Measurements from ENCODE around the gene CFAP46.
A peak's percentile ranks its signal among the peaks of the same experiment; 100 is the strongest.
"Not testable (repeated sequence)": the region's sequence is repeated elsewhere in the genome, so short reads cannot be mapped to it uniquely, and the experiment has no call there.

The CFAP46 gene

GRCh38 chr10:132904814-132905649 is 37.3 kb downstream of the CFAP46 start:
- H4K91ac ChIP-seq (ENCODE audit: low read depth, low read length, poor library complexity) = no peak overlapping the region
- no peak overlapping the region for H2BK15ac ChIP-seq (ENCODE audit: low read length)
- no peak overlapping the region for H3K23ac ChIP-seq (ENCODE audit: low read depth, low read length, poor library complexity)
- H3K4me3 ChIP-seq (ENCODE audit: low read length in 2 of 2) = no peak overlapping the region
- no peak overlapping the region for H2BK5ac ChIP-seq (ENCODE audit: low read length)
- no peak for DNase-seq (ENCODE audit: low spot score)
- peaks cover 0 to 11% (median 0%) of the 10 kb centered on the region in 3 experiments for H3K27me3 ChIP-seq (ENCODE audit: control insufficient read depth in 3 of 3, insufficient read depth in 3 of 3, low read depth in 1 of 3, low read length in 3 of 3)
- no peak overlapping the region for H2AFZ ChIP-seq (ENCODE audit: low read length)
- H3K9ac ChIP-seq (ENCODE audit: low read depth, low read length, poor library complexity) = no peak overlapping the region
- H3K27ac ChIP-seq (replicated peaks; ENCODE audit: low read length) = no peak overlapping the region
- H3K4me2 ChIP-seq (ENCODE audit: insufficient read depth, low read length, poor library complexity, severe bottlenecking) = no peak overlapping the region
- H3K36me3 ChIP-seq (replicated peaks in 1 of 2; ENCODE audit: control insufficient read depth in 2 of 2, insufficient read depth in 2 of 2, low read length in 2 of 2) = no peaks in the 10 kb centered on the region
- H3K18ac ChIP-seq (ENCODE audit: low read length) = no peak overlapping the region
- H2AK5ac ChIP-seq (ENCODE audit: low read depth, low read length) = no peak overlapping the region
- no peaks in the 10 kb centered on the region for H3K4me1 ChIP-seq (ENCODE audit: control insufficient read depth in 2 of 2, insufficient read depth in 1 of 2, low read depth in 1 of 2, low read length in 2 of 2)
- no peak overlapping the region for H2BK120ac ChIP-seq (ENCODE audit: low read depth, low read length)
- peaks cover 1% of the 10 kb centered on the region for H3K79me1 ChIP-seq (ENCODE audit: low read depth, low read length)
- H3K9me3 ChIP-seq (replicated peaks in 1 of 2; ENCODE audit: control insufficient read depth in 2 of 2, insufficient read depth in 1 of 2, low read depth in 1 of 2, low read length in 2 of 2) = peaks cover 3 to 4% of the 10 kb centered on the region in 2 donors
- H3K4ac ChIP-seq (ENCODE audit: low read length) = no peak overlapping the region
- no peak overlapping the region for H4K8ac ChIP-seq (ENCODE audit: low read depth, low read length)
- no CpG with 5 or more reads among the region's 21 CpGs for WGBS, 2 donors (ENCODE audit: extremely low coverage in 2 of 2, insufficient read length in 2 of 2, insufficient replicate concordance in 1 of 2)
- no peak overlapping the region for H2BK12ac ChIP-seq (ENCODE audit: low read length)
- H3K14ac ChIP-seq (ENCODE audit: low read length) = no peak overlapping the region

GRCh38 chr10:132904181-132904813 is 38.1 kb downstream of the CFAP46 start:
- Histone ChIP-seq H3K27ac (replicated peaks; ENCODE audit: low read length) (no peak overlapping the region), H2AFZ (ENCODE audit: low read length) (no peak overlapping the region), H3K79me1 (ENCODE audit: low read depth, low read length) (peaks cover 1% of the 10 kb centered on the region), H3K9me3 (replicated peaks in 1 of 2; ENCODE audit: control insufficient read depth in 2 of 2, insufficient read depth in 1 of 2, low read depth in 1 of 2, low read length in 2 of 2) (peaks cover 3 to 6% of the 10 kb centered on the region in 2 donors), H3K4me2 (ENCODE audit: insufficient read depth, low read length, poor library complexity, severe bottlenecking) (no peak overlapping the region), H4K8ac (ENCODE audit: low read depth, low read length) (no peak overlapping the region), H4K91ac (ENCODE audit: low read depth, low read length, poor library complexity) (no peak overlapping the region), H3K18ac (ENCODE audit: low read length) (no peak overlapping the region), H3K4ac (ENCODE audit: low read length) (no peak overlapping the region), H2AK5ac (ENCODE audit: low read depth, low read length) (no peak overlapping the region), H2BK5ac (ENCODE audit: low read length) (no peak overlapping the region), H3K14ac (ENCODE audit: low read length) (no peak overlapping the region), H3K4me1 (ENCODE audit: control insufficient read depth in 2 of 2, insufficient read depth in 1 of 2, low read depth in 1 of 2, low read length in 2 of 2) (no peaks in the 10 kb centered on the region), H2BK120ac (ENCODE audit: low read depth, low read length) (no peak overlapping the region), H3K36me3 (replicated peaks in 1 of 2; ENCODE audit: control insufficient read depth in 2 of 2, insufficient read depth in 2 of 2, low read length in 2 of 2) (no peaks in the 10 kb centered on the region), H3K23ac (ENCODE audit: low read depth, low read length, poor library complexity) (no peak overlapping the region), H3K27me3 (ENCODE audit: control insufficient read depth in 3 of 3, insufficient read depth in 3 of 3, low read depth in 1 of 3, low read length in 3 of 3) (peaks cover 0 to 13% (median 0%) of the 10 kb centered on the region in 3 experiments), H2BK12ac (ENCODE audit: low read length) (no peak overlapping the region), H3K9ac (ENCODE audit: low read depth, low read length, poor library complexity) (no peak overlapping the region), H2BK15ac (ENCODE audit: low read length) (no peak overlapping the region), H3K4me3 (ENCODE audit: low read length in 2 of 2) (no peak overlapping the region)
- WGBS, 2 donors (ENCODE audit: extremely low coverage in 2 of 2, insufficient read length in 2 of 2, insufficient replicate concordance in 1 of 2) = no CpG with 5 or more reads among the region's 15 CpGs
- peak; percentile 11 for DNase-seq (ENCODE audit: low spot score)

GRCh38 chr10:132902656-132903575 is 39.5 kb downstream of the CFAP46 start:
- not testable (repeated sequence) for H4K8ac ChIP-seq (ENCODE audit: low read depth, low read length); H2BK12ac ChIP-seq (ENCODE audit: low read length); H3K9me3 ChIP-seq (replicated peaks in 1 of 2; ENCODE audit: control insufficient read depth in 2 of 2, insufficient read depth in 1 of 2, low read depth in 1 of 2, low read length in 2 of 2); H2BK5ac ChIP-seq (ENCODE audit: low read length); H2AFZ ChIP-seq (ENCODE audit: low read length); H2BK15ac ChIP-seq (ENCODE audit: low read length); H3K79me1 ChIP-seq (ENCODE audit: low read depth, low read length); H4K91ac ChIP-seq (ENCODE audit: low read depth, low read length, poor library complexity); H3K4me2 ChIP-seq (ENCODE audit: insufficient read depth, low read length, poor library complexity, severe bottlenecking); H2BK120ac ChIP-seq (ENCODE audit: low read depth, low read length); H3K36me3 ChIP-seq (replicated peaks in 1 of 2; ENCODE audit: control insufficient read depth in 2 of 2, insufficient read depth in 2 of 2, low read length in 2 of 2); H3K4me1 ChIP-seq (ENCODE audit: control insufficient read depth in 2 of 2, insufficient read depth in 1 of 2, low read depth in 1 of 2, low read length in 2 of 2); H3K4ac ChIP-seq (ENCODE audit: low read length); H3K14ac ChIP-seq (ENCODE audit: low read length); DNase-seq (ENCODE audit: low spot score); H3K27ac ChIP-seq (replicated peaks; ENCODE audit: low read length); H3K18ac ChIP-seq (ENCODE audit: low read length); H3K4me3 ChIP-seq (ENCODE audit: low read length in 2 of 2); H3K23ac ChIP-seq (ENCODE audit: low read depth, low read length, poor library complexity); H2AK5ac ChIP-seq (ENCODE audit: low read depth, low read length); H3K9ac ChIP-seq (ENCODE audit: low read depth, low read length, poor library complexity)
- no CpG with 5 or more reads among the region's 19 CpGs for WGBS, 2 donors (ENCODE audit: extremely low coverage in 2 of 2, insufficient read length in 2 of 2, insufficient replicate concordance in 1 of 2)
- H3K27me3 ChIP-seq (ENCODE audit: control insufficient read depth in 3 of 3, insufficient read depth in 3 of 3, low read depth in 1 of 3, low read length in 3 of 3) = peaks cover 0 to 19% (median 0%) of the 10 kb centered on the region in 3 experiments

Measured in neuronal stem cell (in vitro differentiated cells).